H1 (cell line): ENCODE results near the gene ENDOU. TPM values are rescaled to one million over a fixed set of nuclear protein-coding genes. Genes with fewer than 3 reads are reported as not detected.

Experiments used
- CTCF ChIA-PET: fragments of 300-600 bp; sonication (Branson Sonifier 250); formaldehyde crosslinking; loops from one replicate; lab custom pipeline; 2021; ENCODE audit not compliant: partially characterized antibody; lab: Charles Lee
- POLR2A ChIA-PET: fragments of 300-600 bp; sonication (Branson Sonifier 250); formaldehyde crosslinking; loops from one replicate; lab custom pipeline; 2021; ENCODE audit warnings: inconsistent platforms; ENCODE audit not compliant: partially characterized antibody; lab: Charles Lee
- DNase-seq, 2 experiments: peaks; one replicate each; pipeline versions ENCODE4 v3.0.0 to v3.0.0-alpha.2; 2010 to 2022; ENCODE audit warnings: low spot score in 2 of 2, low read depth in 1 of 2, mixed read lengths in 1 of 2
- FAIRE-seq: peaks from 2 replicates; lab custom pipeline; 2011; peaks lifted over from hg19 to GRCh38; lab: Jason Lieb, UNC
- H2AFZ ChIP-seq: 2 replicates; pipeline ENCODE4 v1.8.1; 2012; ENCODE audit warnings: low read length, inconsistent platforms
- H2AK5ac ChIP-seq: 2 replicates; pipeline ENCODE4 v1.6.1; 2013; ENCODE audit warnings: low read depth, low read length
- H2BK120ac ChIP-seq: replicated peaks from 2 replicates; pipeline ENCODE3; 2013; ENCODE audit warnings: low read depth, low read length, inconsistent platforms
- H2BK12ac ChIP-seq: 2 replicates; pipeline ENCODE4 v1.6.1; 2013; ENCODE audit warnings: low read depth, low read length
- H2BK15ac ChIP-seq: 2 replicates; pipeline ENCODE4 v1.6.1; 2013; ENCODE audit warnings: low read length
- H2BK20ac ChIP-seq: 2 replicates; pipeline ENCODE4 v1.6.1; 2013; ENCODE audit warnings: low read length
- H2BK5ac ChIP-seq: 2 replicates; pipeline ENCODE4 v1.6.1; 2013; ENCODE audit warnings: low read depth, low read length
- H3K14ac ChIP-seq: 2 replicates; pipeline ENCODE4 v1.6.1; 2013; ENCODE audit warnings: inconsistent platforms; ENCODE audit not compliant: insufficient read length
- H3K18ac ChIP-seq: 2 replicates; pipeline ENCODE4 v1.6.1; 2013; ENCODE audit warnings: low read length; ENCODE audit errors: extremely low read depth
- H3K23ac ChIP-seq: 2 replicates; pipeline ENCODE4 v1.6.1; 2013; ENCODE audit warnings: inconsistent platforms; ENCODE audit not compliant: insufficient read length
- H3K23me2 ChIP-seq: 2 replicates; pipeline ENCODE4 v1.6.1; 2013; ENCODE audit warnings: low read depth, low read length
- H3K27ac ChIP-seq: 2 replicates; pipeline ENCODE4 v1.6.1; 2011; ENCODE audit warnings: low read depth, low read length, inconsistent platforms
- H3K27me3 ChIP-seq, 4 experiments: replicated peaks in 1 of 4; 1 replicate in 1 of 4; 2 replicates in 3 of 4; pipeline versions ENCODE4 v1.6.1 to v1.8.1; 2011 to 2013; ENCODE audit warnings: low read length in 3 of 4, mild to moderate bottlenecking in 3 of 4, inconsistent platforms in 2 of 4, mixed read lengths in 2 of 4, moderate library complexity in 1 of 4; ENCODE audit not compliant: control insufficient read depth in 3 of 4, insufficient read depth in 3 of 4; ENCODE audit errors: extremely low read depth in 1 of 4
- H3K36me3 ChIP-seq, 4 experiments: 2 replicates each; pipeline versions ENCODE4 v1.6.1 to v1.8.1; 2011 to 2013; ENCODE audit warnings: mild to moderate bottlenecking in 4 of 4, low read length in 3 of 4, moderate library complexity in 2 of 4, control low read depth in 1 of 4, inconsistent platforms in 1 of 4; ENCODE audit not compliant: insufficient read depth in 4 of 4, control insufficient read depth in 2 of 4
- H3K4ac ChIP-seq: replicated peaks from 2 replicates; pipeline ENCODE3; 2013; ENCODE audit warnings: low read length, low read depth, mixed read lengths, inconsistent platforms; ENCODE audit not compliant: insufficient read length
- H3K4me1 ChIP-seq, 4 experiments: replicated peaks in 1 of 4; 1 replicate in 1 of 4; 2 replicates in 3 of 4; pipeline versions ENCODE4 v1.6.1 to v1.8.1; 2011 to 2013; ENCODE audit warnings: low read length in 3 of 4, inconsistent platforms in 2 of 4, mixed read lengths in 1 of 4; ENCODE audit not compliant: insufficient read depth in 4 of 4, control insufficient read depth in 3 of 4
- H3K4me2 ChIP-seq, 2 experiments: 2 replicates each; pipeline versions ENCODE4 v1.6.1 to v1.8.1; 2011 to 2013; ENCODE audit warnings: low read depth in 2 of 2, low read length in 2 of 2, control low read depth in 1 of 2, inconsistent platforms in 1 of 2, mild to moderate bottlenecking in 1 of 2; ENCODE audit not compliant: insufficient read depth in 1 of 2
- H3K4me3 ChIP-seq, 4 experiments: fragments of 200-600, 300-600 bp in 1 of 4; sonication (generic), shearing (Covaris generic), sonication (Bioruptor Twin) in 1 of 4; 2 replicates each; pipeline versions ENCODE4 v1.5.1 to v1.8.1; 2011 to 2016; ENCODE audit warnings: low read length in 4 of 4, low read depth in 3 of 4, control low read depth in 2 of 4, inconsistent platforms in 2 of 4, mild to moderate bottlenecking in 2 of 4, mixed read lengths in 1 of 4, moderate library complexity in 1 of 4; ENCODE audit not compliant: insufficient read depth in 2 of 4; ENCODE audit errors: extremely low read depth in 1 of 4
- H3K56ac ChIP-seq: replicated peaks from 2 replicates; pipeline ENCODE3; 2013; ENCODE audit warnings: low read depth, mild to moderate bottlenecking, mixed read lengths, low read length, inconsistent platforms; ENCODE audit not compliant: insufficient read length
- H3K79me1 ChIP-seq: 2 replicates; pipeline ENCODE4 v1.6.1; 2013; ENCODE audit warnings: low read depth, low read length, control low read depth
- H3K79me2 ChIP-seq, 2 experiments: 2 replicates each; pipeline versions ENCODE4 v1.6.1 to v1.8.1; 2012 to 2013; ENCODE audit warnings: low read length in 2 of 2, mild to moderate bottlenecking in 2 of 2, inconsistent platforms in 1 of 2; ENCODE audit not compliant: insufficient read depth in 2 of 2, control insufficient read depth in 1 of 2
- H3K9ac ChIP-seq, 4 experiments: replicated peaks in 1 of 4; 1 replicate in 1 of 4; 2 replicates in 3 of 4; pipeline versions ENCODE4 v1.6.1 to v1.8.1; 2011 to 2013; ENCODE audit warnings: low read depth in 3 of 4, low read length in 3 of 4, control low read depth in 2 of 4, mild to moderate bottlenecking in 2 of 4, moderate library complexity in 2 of 4, inconsistent platforms in 1 of 4; ENCODE audit errors: extremely low read depth in 1 of 4
- H3K9me3 ChIP-seq, 2 experiments: 2 replicates each; pipeline versions ENCODE4 v1.6.1 to v1.8.1; 2012 to 2013; ENCODE audit warnings: mild to moderate bottlenecking in 2 of 2, moderate library complexity in 2 of 2, control low read depth in 1 of 2, inconsistent platforms in 1 of 2, low read depth in 1 of 2, low read length in 1 of 2, mixed read lengths in 1 of 2; ENCODE audit not compliant: insufficient read depth in 2 of 2
- H4K20me1 ChIP-seq, 2 experiments: replicated peaks in 1 of 2; 2 replicates each; pipeline versions ENCODE3 to v1.8.1; 2011 to 2013; ENCODE audit warnings: inconsistent platforms in 2 of 2, low read length in 2 of 2, mild to moderate bottlenecking in 1 of 2; ENCODE audit not compliant: insufficient read depth in 2 of 2, control insufficient read depth in 1 of 2
- H4K5ac ChIP-seq: 2 replicates; pipeline ENCODE4 v1.6.1; 2013; ENCODE audit warnings: low read length, low read depth, mixed read lengths, inconsistent platforms; ENCODE audit not compliant: insufficient read length
- H4K8ac ChIP-seq: 2 replicates; pipeline ENCODE4 v1.8.0; 2013; ENCODE audit warnings: mild to moderate bottlenecking, moderate library complexity, low read length, inconsistent platforms; ENCODE audit not compliant: insufficient read depth; ENCODE audit errors: extremely low read depth
- H4K91ac ChIP-seq: replicated peaks from 2 replicates; pipeline ENCODE3; 2013; ENCODE audit warnings: low read length, mixed read lengths, inconsistent platforms; ENCODE audit not compliant: insufficient read length
- ASH2L ChIP-seq: fragments of 200-600, 300-600 bp; sonication (generic); IDR thresholded peaks from one replicate; pipeline ENCODE4 v1.7.1; 2017; ENCODE audit warnings: low read length
- TBP ChIP-seq: IDR thresholded peaks from 2 replicates; pipeline ENCODE4 v1.6.1; 2011; ENCODE audit warnings: low read depth, low read length, improper control_type of control experiment
- WGBS, 2 experiments: shearing (Covaris generic) in 1 of 2; methylation state at CpG; one replicate each; pipeline versions ENCODE4 v1.1.6 to v1.1.7; 2013 to 2015; ENCODE audit warnings: low lambda C conversion rate in 2 of 2, mixed read lengths in 2 of 2, inconsistent platforms in 1 of 2, low coverage in 1 of 2, missing lambda C conversion rate in 1 of 2; ENCODE audit not compliant: insufficient replicate concordance in 2 of 2, insufficient coverage in 1 of 2, insufficient read length in 1 of 2; ENCODE audit errors: extremely low coverage in 1 of 2, missing lambda C conversion rate in 1 of 2; 5-methylcytosine and 5-hydroxymethylcytosine counted together
- polyA plus RNA-seq, 7 experiments: library from polyadenylated mRNA; depleted of rRNA in 3 of 7; stranded (reverse) in 5 of 7; unstranded in 2 of 7; fragments of >200 nt in 5 of 7; fragments of 200-250 nt in 2 of 7; gene quantifications; 1 replicate in 5 of 7; 2 replicates in 1 of 7; 4 replicates in 1 of 7; pipeline versions ENCODE4 v1.2.1 to v1.2.3, GENCODE V29; 2011 to 2013; ENCODE audit warnings: missing spikeins in 2 of 7, mixed read lengths in 2 of 7
- total RNA-seq: library from RNA; stranded (reverse); fragmentation: NEBNext Ultra II Directional; extraction: Animal tissue kit (Norgen Biotek cat#: 25700); gene quantifications from 2 replicates; pipeline ENCODE4 v1.2.1, GENCODE V29; 2021

ENDOU gene
- total and polyA plus RNA-seq, 2 of the 8 experiments (the other 6 are each of a cell fraction or from before 2014, with no cell fraction given), result not detected

- 95% methylated on average over 2 of the region's 2 CpGs; no CpG with 5 or more reads in 1 of the 2 experiments for WGBS, 2 experiments
- Histone ChIP-seq H3K23me2 (no peaks in the 10 kb centered on the region), H4K5ac (no peak overlapping the region), H4K8ac (no peak overlapping the region), H3K27ac (no peak overlapping the region), H2BK20ac (no peak overlapping the region), H3K4me2 (no peak overlapping the region), H3K36me3 (no peaks in the 10 kb centered on the region), H3K9ac (no peak overlapping the region), H3K56ac (no peak overlapping the region), H3K23ac (no peak overlapping the region), H2BK5ac (no peak overlapping the region), H3K14ac (no peak overlapping the region), H3K4me3 (no peak overlapping the region), H2AFZ (no peak overlapping the region), H2BK12ac (no peak overlapping the region), H3K4ac (no peak overlapping the region), H2AK5ac (no peak overlapping the region), H4K20me1 (no peaks in the 10 kb centered on the region), H3K4me1 (peaks cover 3 to 19% (median 11%) of the 10 kb centered on the region in 4 experiments), H3K18ac (no peak overlapping the region), H3K9me3 (no peaks in the 10 kb centered on the region), H3K27me3 (peaks cover 0 to 2% (median 0%) of the 10 kb centered on the region in 4 experiments; a peak in 1 of 7 replicates), H2BK15ac (no peak overlapping the region), H2BK120ac (no peak overlapping the region), H4K91ac (no peak overlapping the region), H3K79me2 (no peaks in the 10 kb centered on the region), H3K79me1 (no peaks in the 10 kb centered on the region)
- DNase-seq (no peak), FAIRE-seq (no peak)
- ChIA-PET POLR2A (interaction anchor here (0.5 to 1.8 kb wide), 8 partner anchors 9 to 373 kb away, joined by 3 to 7 read pairs (median 4); partner anchors contain the start of genes RPAP3, SENP1 and SLC48A1), CTCF (interaction anchor here (1.1 to 64.6 kb wide), 7 partner anchors 11 to 123 kb away, joined by 3 to 2442 read pairs (median 15); partner anchors contain the start of genes RAPGEF3 and SLC48A1)
- TF ChIP-seq ASH2L (no peak), TBP (no peak)
Measured at GRCh38 chr12:47732504-47732903, 7.2 kb upstream of the ENDOU start.
